Spleen (tissue), 11 donors: ENCODE measurements around the gene PLSCR4. TPM values are rescaled to one million over a fixed set of nuclear protein-coding genes. Genes with fewer than 3 reads are reported as not detected.
A peak's percentile ranks its signal among the peaks of the same experiment; 100 is the strongest.

Source experiments
- DNase-seq: peaks from one replicate; pipeline ENCODE4 v3.0.0-alpha.2; 2020
- H3K27ac ChIP-seq, 8 donors: fragments of 200-600 bp; sonication (generic) in 7 of 8; 1 replicate in 4 of 8; 2 replicates in 4 of 8; pipeline versions ENCODE4 v1.5.0 to v1.8.0; 2016 to 2021; ENCODE audit warnings: inconsistent platforms in 4 of 8, mild to moderate bottlenecking in 4 of 8, moderate library complexity in 1 of 8
- H3K27me3 ChIP-seq, 7 donors: fragments of 200-600 bp; sonication (generic) in 6 of 7; replicated peaks in 1 of 7; 1 replicate in 4 of 7; 2 replicates in 3 of 7; pipeline versions ENCODE4 v1.5.0 to v1.8.0; 2016 to 2021; ENCODE audit warnings: inconsistent platforms in 3 of 7, mild to moderate bottlenecking in 1 of 7
- H3K36me3 ChIP-seq, 6 donors: fragments of 200-600 bp; sonication (generic) in 5 of 6; 1 replicate in 4 of 6; 2 replicates in 2 of 6; pipeline versions ENCODE4 v1.5.0 to v1.8.0; 2016 to 2021; ENCODE audit warnings: inconsistent platforms in 2 of 6
- H3K4me1 ChIP-seq, 6 donors: fragments of 200-600 bp; sonication (generic) in 5 of 6; 1 replicate in 3 of 6; 2 replicates in 3 of 6; pipeline versions ENCODE4 v1.5.0 to v1.8.0; 2016 to 2021; ENCODE audit warnings: inconsistent platforms in 3 of 6
- H3K4me3 ChIP-seq, 8 donors: fragments of 200-600 bp; sonication (generic) in 7 of 8; 1 replicate in 4 of 8; 2 replicates in 4 of 8; pipeline versions ENCODE4 v1.5.0 to v1.8.0; 2016 to 2021; ENCODE audit warnings: inconsistent platforms in 4 of 8, mild to moderate bottlenecking in 4 of 8, moderate library complexity in 2 of 8
- H3K9me3 ChIP-seq, 8 donors: fragments of 200-600 bp; sonication (generic) in 7 of 8; 1 replicate in 4 of 8; 2 replicates in 4 of 8; pipeline versions ENCODE4 v1.5.0 to v1.8.0; 2016 to 2021; ENCODE audit warnings: inconsistent platforms in 4 of 8
- POLR2A ChIP-seq, 3 donors: fragments of 450-650 bp; IDR thresholded peaks; one replicate each; pipeline ENCODE4 v1.5.1; 2017; ENCODE audit warnings: antibody characterized with exemption in 3 of 3, mild to moderate bottlenecking in 1 of 3
- POLR2AphosphoS5 ChIP-seq, 3 donors: sonication (generic); formaldehyde crosslinking; IDR thresholded peaks; one replicate each; pipeline ENCODE4 v1.5.1; 2017; ENCODE audit warnings: antibody characterized with exemption in 3 of 3
- WGBS, 5 donors: extraction: QIAGEN DNeasy Blood & Tissue Kit in 3 of 5; methylation state at CpG; one replicate each; pipeline versions ENCODE4 v1.1.5 to v1.1.7; 2013 to 2018; 5-methylcytosine and 5-hydroxymethylcytosine counted together
- intact Hi-C: fragments of 100-400 bp; cut with DNase I; formaldehyde crosslinking; loops from one replicate; pipeline ENCODE4 v1.15.0; 2023; ENCODE audit warnings: low total_unique reads
- polyA plus RNA-seq, 3 donors: library from polyadenylated mRNA; stranded (reverse); fragments of 200-250 nt; gene quantifications; one replicate each; pipeline ENCODE4 v1.2.1, GENCODE V29; 2013
- total RNA-seq, 7 donors: library from RNA; depleted of rRNA in 3 of 7; stranded (reverse); fragments of >200 nt in 3 of 7; fragmentation: NEBNext Ultra II Directional in 4 of 7; extraction: Animal tissue kit (Norgen Biotek cat#: 25700) in 4 of 7; gene quantifications; one replicate each; pipeline versions ENCODE4 v1.1.0 to v1.2.1, GENCODE V29; 2016 to 2021
- TF ChIP-seq, protein P1 (sequence below), 11 experiments: fragments of 200-600 bp in 7 of 11; fragments of 450-650 bp in 4 of 11; sonication (generic) in 4 of 11; IDR thresholded peaks in 8 of 11; conservative IDR thresholded peaks in 3 of 11; 1 replicate in 7 of 11; 2 replicates in 4 of 11; pipeline versions ENCODE4 v1.4.0 to v1.8.0; 2016 to 2021; ENCODE audit warnings: antibody characterized with exemption in 11 of 11, inconsistent platforms in 4 of 11, mild to moderate bottlenecking in 1 of 11
- donor health status: healthy with polysubstance abuse.
- donor health status: DM: no; HTN: no; CAD: no; lungs with moderate emphysema.
- donor health status: DM: no; HTN: no; CAD: no.
- donor health status: Bipolar disorder and iron deficiency.
- donor health status: healthy.
- donor health status: DM: no; HTN: no; CAD: no.
- donor health status: DM: yes; HTN: yes; CAD: no.

Gene PLSCR4
- total and polyA plus RNA-seq, 10 donors = 4.7 to 77.5 (median 36.0) TPM

GRCh38 chr3:146274833-146275232, 23.9 kb upstream of the PLSCR4 start:
- peak overlapping the region in 7 of 8 donors; percentile 41 to 60 (median 55) for H3K27ac ChIP-seq

DNA sequence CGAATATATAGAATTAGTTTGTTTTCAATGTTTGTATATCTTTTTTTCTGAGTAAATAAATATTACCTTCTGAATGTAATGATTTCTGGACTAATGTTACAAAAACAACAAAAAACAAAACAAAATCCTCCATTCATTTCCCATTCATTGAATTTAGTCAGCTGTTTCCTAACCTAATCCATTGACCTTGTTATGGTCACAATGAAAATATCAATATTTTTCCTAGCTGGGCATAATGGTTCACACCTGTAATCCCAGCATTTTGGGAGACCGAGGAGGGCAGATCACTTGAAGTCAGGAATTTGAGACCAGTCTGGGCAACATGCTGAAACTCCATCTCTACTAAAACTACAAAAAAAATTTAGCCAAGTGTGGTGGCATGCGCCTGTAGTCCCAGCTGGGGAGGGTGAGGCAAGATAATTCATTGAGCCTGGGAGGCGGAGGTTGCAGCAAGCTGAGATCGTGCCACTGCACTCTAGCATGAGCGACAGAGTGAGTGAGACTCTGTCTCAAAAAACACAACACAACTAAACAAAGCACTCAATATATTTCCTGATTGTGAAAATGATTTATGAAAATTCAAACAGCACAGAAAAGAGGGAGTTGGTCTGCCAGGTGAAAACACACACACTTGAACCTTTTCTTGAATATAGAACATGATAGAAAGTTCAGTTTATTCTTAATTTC, 23.0 kb upstream of the PLSCR4 start:
- H3K27me3 ChIP-seq = no peaks in the 10 kb centered on the region
- no peak overlapping the region for H3K4me3 ChIP-seq
- no peaks in the 10 kb centered on the region for H3K36me3 ChIP-seq
- WGBS, 5 donors = 86 to 97% (median 94%) methylated on average over 6 of the region's 6 CpGs
- peaks cover 0 to 5% (median 0%) of the 10 kb centered on the region in 6 donors for H3K4me1 ChIP-seq
- no peak for DNase-seq
- H3K27ac ChIP-seq = peak overlapping the region in 5 of 8 donors; percentile 25 to 60 (median 57)
- intact Hi-C loops = no loop called here
- TF ChIP-seq, protein P1, sequence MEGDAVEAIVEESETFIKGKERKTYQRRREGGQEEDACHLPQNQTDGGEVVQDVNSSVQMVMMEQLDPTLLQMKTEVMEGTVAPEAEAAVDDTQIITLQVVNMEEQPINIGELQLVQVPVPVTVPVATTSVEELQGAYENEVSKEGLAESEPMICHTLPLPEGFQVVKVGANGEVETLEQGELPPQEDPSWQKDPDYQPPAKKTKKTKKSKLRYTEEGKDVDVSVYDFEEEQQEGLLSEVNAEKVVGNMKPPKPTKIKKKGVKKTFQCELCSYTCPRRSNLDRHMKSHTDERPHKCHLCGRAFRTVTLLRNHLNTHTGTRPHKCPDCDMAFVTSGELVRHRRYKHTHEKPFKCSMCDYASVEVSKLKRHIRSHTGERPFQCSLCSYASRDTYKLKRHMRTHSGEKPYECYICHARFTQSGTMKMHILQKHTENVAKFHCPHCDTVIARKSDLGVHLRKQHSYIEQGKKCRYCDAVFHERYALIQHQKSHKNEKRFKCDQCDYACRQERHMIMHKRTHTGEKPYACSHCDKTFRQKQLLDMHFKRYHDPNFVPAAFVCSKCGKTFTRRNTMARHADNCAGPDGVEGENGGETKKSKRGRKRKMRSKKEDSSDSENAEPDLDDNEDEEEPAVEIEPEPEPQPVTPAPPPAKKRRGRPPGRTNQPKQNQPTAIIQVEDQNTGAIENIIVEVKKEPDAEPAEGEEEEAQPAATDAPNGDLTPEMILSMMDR (IDR thresholded peaks at IDR 0.05 in 8 of 11, conservative IDR thresholded peaks at IDR 0.05 in 3 of 11) = no peak
- TF ChIP-seq POLR2A (IDR thresholded peaks at IDR 0.05) = no peak
- no peak for TF ChIP-seq POLR2AphosphoS5 (IDR thresholded peaks at IDR 0.05)
- no peaks in the 10 kb centered on the region for H3K9me3 ChIP-seq

More at GRCh38 chr3:146274833-146275232, 23.9 kb upstream of the PLSCR4 start:
- no peaks in the 10 kb centered on the region for H3K36me3 ChIP-seq
- TF ChIP-seq POLR2A (IDR thresholded peaks at IDR 0.05) (no peak), POLR2AphosphoS5 (IDR thresholded peaks at IDR 0.05) (no peak)
- TF ChIP-seq, protein P1 (IDR thresholded peaks at IDR 0.05 in 8 of 11, conservative IDR thresholded peaks at IDR 0.05 in 3 of 11) = no peak
- 46 to 78% (median 67%) methylated on average over 1 of the region's 1 CpG for WGBS, 5 donors
- peaks cover 0 to 5% (median 0%) of the 10 kb centered on the region in 6 donors for H3K4me1 ChIP-seq
- intact Hi-C loops = no loop called here
- H3K27me3 ChIP-seq = no peaks in the 10 kb centered on the region
- no peak overlapping the region for H3K4me3 ChIP-seq
- DNase-seq = no peak
- H3K9me3 ChIP-seq = no peaks in the 10 kb centered on the region

DNA sequence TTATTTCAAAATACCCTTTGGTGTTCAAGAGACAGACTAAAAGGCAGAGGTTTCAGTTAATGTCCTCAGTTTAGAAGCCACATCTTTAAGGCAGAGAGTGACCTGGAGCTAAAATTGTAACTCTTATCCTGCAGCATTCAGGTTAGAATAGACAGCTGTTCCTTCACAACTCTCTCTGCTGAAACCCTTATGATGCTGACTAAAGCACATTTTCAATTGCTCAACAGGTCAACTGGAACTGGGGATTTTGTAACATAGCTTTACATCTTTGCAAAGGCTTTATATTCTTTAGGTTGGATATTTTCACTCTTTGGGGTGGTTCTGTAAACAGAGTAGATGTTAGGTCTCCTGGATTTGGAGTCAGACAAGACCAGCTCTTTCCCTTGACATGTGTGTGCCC, 20.3 kb upstream of the PLSCR4 start:
- H3K27me3 ChIP-seq = no peaks in the 10 kb centered on the region
- TF ChIP-seq, protein P1 (IDR thresholded peaks at IDR 0.05 in 8 of 11, conservative IDR thresholded peaks at IDR 0.05 in 3 of 11) = no peak
- no peak for TF ChIP-seq POLR2A (IDR thresholded peaks at IDR 0.05)
- no peak for TF ChIP-seq POLR2AphosphoS5 (IDR thresholded peaks at IDR 0.05)
- intact Hi-C loops = no loop called here

GRCh38 chr3:146269271-146269670, 18.4 kb upstream of the PLSCR4 start:
- 74 to 92% (median 86%) methylated on average over 4 of the region's 4 CpGs for WGBS, 5 donors
- Histone ChIP-seq H3K4me3 (no peak overlapping the region), H3K9me3 (no peaks in the 10 kb centered on the region), H3K27me3 (no peaks in the 10 kb centered on the region), H3K36me3 (no peaks in the 10 kb centered on the region), H3K27ac (no peak overlapping the region), H3K4me1 (peaks cover 0 to under 1% (median 0%) of the 10 kb centered on the region in 6 donors)
- TF ChIP-seq POLR2A (IDR thresholded peaks at IDR 0.05) (no peak), POLR2AphosphoS5 (IDR thresholded peaks at IDR 0.05) (no peak)
- TF ChIP-seq, protein P1 (IDR thresholded peaks at IDR 0.05 in 8 of 11, conservative IDR thresholded peaks at IDR 0.05 in 3 of 11) = no peak
- DNase-seq = no peak
- intact Hi-C loops = no loop called here

More for the DNA sequence above, 20.3 kb upstream of the PLSCR4 start:
- Histone ChIP-seq H3K36me3 (no peaks in the 10 kb centered on the region), H3K4me1 (peaks cover 0 to 5% (median 0%) of the 10 kb centered on the region in 6 donors), H3K4me3 (no peak overlapping the region), H3K9me3 (no peaks in the 10 kb centered on the region), H3K27ac (no peak overlapping the region)
- DNase-seq = no peak
